ENCODE data around the gene PRPF38A. TPM values are rescaled to one million over a fixed set of nuclear protein-coding genes. Genes with fewer than 3 reads are reported as not detected.

PRPF38A gene
- polyA plus RNA-seq, 3 donors: 19.7 to 30.9 (median 25.2) TPM

GRCh38 chr1:52424231-52424636 lies 19.8 kb downstream of the PRPF38A start:
- H3K27ac ChIP-seq (ENCODE audit: low read depth in 1 of 2, low read length in 2 of 2): no peak overlapping the region
- H3K27me3 ChIP-seq (ENCODE audit: control insufficient read depth in 2 of 2, insufficient read depth in 2 of 2, low read length in 2 of 2): no peaks in the 10 kb centered on the region
- H3K36me3 ChIP-seq (replicated peaks in 1 of 2; ENCODE audit: control insufficient read depth in 1 of 2, insufficient read depth in 2 of 2, low read length in 2 of 2): peaks cover 21 to 68% of the 10 kb centered on the region in 2 donors
- intact Hi-C loops (cut with micrococcal nuclease): no loop called here
- Mint-ChIP-seq H3K4me3 (no peak overlapping the region), H3K9me3 (no peaks in the 10 kb centered on the region), H3K4me1 (peaks cover 14% of the 10 kb centered on the region), H3K27me3 (ENCODE audit: low read depth in 3 of 3) (no peaks in the 10 kb centered on the region), H3K36me3 (peaks cover 42 to 58% of the 10 kb centered on the region in 2 donors), H3K27ac (peak overlapping the region in 1 of 7 donors; percentile 33)
- H3K4me2 ChIP-seq (replicated peaks; ENCODE audit: extremely low read depth, low read length, poor library complexity, severe bottlenecking): no peak overlapping the region
- H2AFZ ChIP-seq (ENCODE audit: insufficient read depth, low read depth, low read length, poor library complexity, severe bottlenecking): no peak overlapping the region
- TF ChIP-seq CTCF (IDR thresholded peaks at IDR 0.05): no peak
- peaks cover 4% of the 10 kb centered on the region for H3K79me2 ChIP-seq (ENCODE audit: insufficient read depth, low read length)
- no peak overlapping the region for H3K9ac ChIP-seq (ENCODE audit: insufficient read depth, low read length, poor library complexity, severe bottlenecking)
- H3K4me3 ChIP-seq (replicated peaks in 1 of 3; ENCODE audit: low read depth in 2 of 3, low read length in 3 of 3): no peak overlapping the region
- DNase-seq: no peak
- H3K4me1 ChIP-seq (ENCODE audit: control insufficient read depth in 1 of 2, insufficient read depth in 2 of 2, low read length in 2 of 2): peaks cover 0 to 11% of the 10 kb centered on the region in 2 donors
- H3K9me3 ChIP-seq (replicated peaks in 1 of 2; ENCODE audit: control insufficient read depth in 1 of 2, insufficient read depth in 1 of 2, low read length in 2 of 2): no peaks in the 10 kb centered on the region
- H4K20me1 ChIP-seq (ENCODE audit: insufficient read depth, low read length): peaks cover 7% of the 10 kb centered on the region

GRCh38 chr1:52424813-52425212 lies 20.4 kb downstream of the PRPF38A start:
- Histone ChIP-seq H4K20me1 (ENCODE audit: insufficient read depth, low read length) (peaks cover 7% of the 10 kb centered on the region), H3K27me3 (ENCODE audit: control insufficient read depth in 2 of 2, insufficient read depth in 2 of 2, low read length in 2 of 2) (no peaks in the 10 kb centered on the region), H3K79me2 (ENCODE audit: insufficient read depth, low read length) (peaks cover 4% of the 10 kb centered on the region), H3K36me3 (replicated peaks in 1 of 2; ENCODE audit: control insufficient read depth in 1 of 2, insufficient read depth in 2 of 2, low read length in 2 of 2) (peaks cover 19 to 63% of the 10 kb centered on the region in 2 donors), H3K9ac (ENCODE audit: insufficient read depth, low read length, poor library complexity, severe bottlenecking) (no peak overlapping the region), H3K4me2 (replicated peaks; ENCODE audit: extremely low read depth, low read length, poor library complexity, severe bottlenecking) (no peak overlapping the region), H3K4me3 (replicated peaks in 1 of 3; ENCODE audit: low read depth in 2 of 3, low read length in 3 of 3) (no peak overlapping the region), H3K4me1 (ENCODE audit: control insufficient read depth in 1 of 2, insufficient read depth in 2 of 2, low read length in 2 of 2) (peaks cover 0 to 11% of the 10 kb centered on the region in 2 donors), H3K27ac (ENCODE audit: low read depth in 1 of 2, low read length in 2 of 2) (no peak overlapping the region), H3K9me3 (replicated peaks in 1 of 2; ENCODE audit: control insufficient read depth in 1 of 2, insufficient read depth in 1 of 2, low read length in 2 of 2) (no peaks in the 10 kb centered on the region), H2AFZ (ENCODE audit: insufficient read depth, low read depth, low read length, poor library complexity, severe bottlenecking) (no peak overlapping the region)
- Mint-ChIP-seq H3K9me3 (no peaks in the 10 kb centered on the region), H3K27me3 (ENCODE audit: low read depth in 3 of 3) (no peaks in the 10 kb centered on the region), H3K4me3 (no peak overlapping the region), H3K4me1 (peaks cover 14% of the 10 kb centered on the region), H3K27ac (peak overlapping the region in 2 of 7 donors; percentile 2 to 5), H3K36me3 (peaks cover 37 to 53% of the 10 kb centered on the region in 2 donors)
- TF ChIP-seq CTCF (IDR thresholded peaks at IDR 0.05): no peak
- WGBS (ENCODE audit: insufficient coverage): 86% methylated on average over 1 of the region's 1 CpG
- intact Hi-C loops (cut with micrococcal nuclease): no loop called here
- DNase-seq: no peak

Measured in CD14-positive monocyte (primary cell).